GM19467 (cell line): Measurements from ENCODE around the gene JPH4.

ENCODE experiments used
- ATAC-seq: cut with Tn5 transposase; IDR thresholded peaks from one replicate; pipeline ENCODE4 v1.9.1; 2021; ENCODE audit warnings: mild to moderate bottlenecking, moderate library complexity; ENCODE audit not compliant: unreplicated experiment

Gene JPH4

GRCh38 chr14:23532658-23533057 lies 45.9 kb downstream of the JPH4 start:
- ATAC-seq = no peak

- ATAC-seq = no peak
Measured at GRCh38 chr14:23531391-23531790, 47.2 kb downstream of the JPH4 start.

- ATAC-seq = no peak
Measured at GRCh38 chr14:23530375-23531055, 48.1 kb downstream of the JPH4 start.

GRCh38 chr14:23529016-23529415 lies 49.6 kb downstream of the JPH4 start:
- no peak for ATAC-seq

- ATAC-seq = no peak
Measured at GRCh38 chr14:23528555-23528954, 50.0 kb downstream of the JPH4 start.

- ATAC-seq = no peak
Measured at GRCh38 chr14:23525611-23526010, 53.0 kb downstream of the JPH4 start.

- no peak for ATAC-seq
Measured at GRCh38 chr14:23524954-23525353, 53.6 kb downstream of the JPH4 start.

- ATAC-seq = no peak
Measured at GRCh38 chr14:23523229-23524016, 55.2 kb downstream of the JPH4 start.

- ATAC-seq = no peak
Measured at GRCh38 chr14:23522643-23523198, 55.9 kb downstream of the JPH4 start.

GRCh38 chr14:23521785-23522640 lies 56.6 kb downstream of the JPH4 start:
- no peak for ATAC-seq

- no peak for ATAC-seq
Measured at GRCh38 chr14:23520899-23521533, 57.6 kb downstream of the JPH4 start.

- no peak for ATAC-seq
Measured at GRCh38 chr14:23518709-23519108, 59.9 kb downstream of the JPH4 start.
